ENCODE measurements around the gene KLK7.

Gene KLK7

GRCh38 chr19:51007488-51007887 is 23.8 kb upstream of the KLK7 start:
- H2AFZ ChIP-seq (ENCODE audit: low read depth, low read length), result no peak overlapping the region
- no peak overlapping the region for H3K27ac ChIP-seq (ENCODE audit: low read length)
- DNase-seq (no peak), ATAC-seq (ENCODE audit: insufficient read depth, low read depth) (no peak)
- H3K79me2 ChIP-seq (ENCODE audit: insufficient read depth, low read length), result no peaks in the 10 kb centered on the region
- no peak overlapping the region for H3K4me2 ChIP-seq (ENCODE audit: insufficient read depth, low read length)
- H3K36me3 ChIP-seq (ENCODE audit: insufficient read depth, low read length), result no peaks in the 10 kb centered on the region
- H3K4me1 ChIP-seq (ENCODE audit: insufficient read depth, low read length), result no peaks in the 10 kb centered on the region
- TF ChIP-seq EZH2 (IDR thresholded peaks at IDR 0.05; ENCODE audit: borderline replicate concordance, low read depth, low read length, severe bottlenecking), result no peak
- TF ChIP-seq, protein P1, sequence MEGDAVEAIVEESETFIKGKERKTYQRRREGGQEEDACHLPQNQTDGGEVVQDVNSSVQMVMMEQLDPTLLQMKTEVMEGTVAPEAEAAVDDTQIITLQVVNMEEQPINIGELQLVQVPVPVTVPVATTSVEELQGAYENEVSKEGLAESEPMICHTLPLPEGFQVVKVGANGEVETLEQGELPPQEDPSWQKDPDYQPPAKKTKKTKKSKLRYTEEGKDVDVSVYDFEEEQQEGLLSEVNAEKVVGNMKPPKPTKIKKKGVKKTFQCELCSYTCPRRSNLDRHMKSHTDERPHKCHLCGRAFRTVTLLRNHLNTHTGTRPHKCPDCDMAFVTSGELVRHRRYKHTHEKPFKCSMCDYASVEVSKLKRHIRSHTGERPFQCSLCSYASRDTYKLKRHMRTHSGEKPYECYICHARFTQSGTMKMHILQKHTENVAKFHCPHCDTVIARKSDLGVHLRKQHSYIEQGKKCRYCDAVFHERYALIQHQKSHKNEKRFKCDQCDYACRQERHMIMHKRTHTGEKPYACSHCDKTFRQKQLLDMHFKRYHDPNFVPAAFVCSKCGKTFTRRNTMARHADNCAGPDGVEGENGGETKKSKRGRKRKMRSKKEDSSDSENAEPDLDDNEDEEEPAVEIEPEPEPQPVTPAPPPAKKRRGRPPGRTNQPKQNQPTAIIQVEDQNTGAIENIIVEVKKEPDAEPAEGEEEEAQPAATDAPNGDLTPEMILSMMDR (IDR thresholded peaks at IDR 0.05; ENCODE audit: borderline replicate concordance, extremely low read depth, low read length, poor library complexity, severe bottlenecking), result no peak
- H4K20me1 ChIP-seq (ENCODE audit: insufficient read depth, low read length), result no peaks in the 10 kb centered on the region
- H3K9ac ChIP-seq (ENCODE audit: low read depth, low read length), result no peak overlapping the region
- no peak overlapping the region for H3K4me3 ChIP-seq (ENCODE audit: low read depth in 1 of 2, low read length in 2 of 2)
- H3K27me3 ChIP-seq (ENCODE audit: insufficient read depth, low read length, poor library complexity), result no peaks in the 10 kb centered on the region
- H3K9me3 ChIP-seq (ENCODE audit: insufficient read depth, low read length, severe bottlenecking), result no peaks in the 10 kb centered on the region

- H3K4me3 ChIP-seq (ENCODE audit: low read depth in 1 of 2, low read length in 2 of 2), result no peak overlapping the region
- H3K27me3 ChIP-seq (ENCODE audit: insufficient read depth, low read length, poor library complexity), result no peaks in the 10 kb centered on the region
- H3K9ac ChIP-seq (ENCODE audit: low read depth, low read length), result no peak overlapping the region
- H3K4me1 ChIP-seq (ENCODE audit: insufficient read depth, low read length), result no peaks in the 10 kb centered on the region
- no peaks in the 10 kb centered on the region for H4K20me1 ChIP-seq (ENCODE audit: insufficient read depth, low read length)
- no peak overlapping the region for H2AFZ ChIP-seq (ENCODE audit: low read depth, low read length)
- H3K27ac ChIP-seq (ENCODE audit: low read length), result no peak overlapping the region
- TF ChIP-seq EZH2 (IDR thresholded peaks at IDR 0.05; ENCODE audit: borderline replicate concordance, low read depth, low read length, severe bottlenecking), result no peak
- TF ChIP-seq, protein P1 (IDR thresholded peaks at IDR 0.05; ENCODE audit: borderline replicate concordance, extremely low read depth, low read length, poor library complexity, severe bottlenecking), result no peak
- ATAC-seq (ENCODE audit: insufficient read depth, low read depth) (no peak), DNase-seq (no peak)
- no peaks in the 10 kb centered on the region for H3K79me2 ChIP-seq (ENCODE audit: insufficient read depth, low read length)
- no peaks in the 10 kb centered on the region for H3K36me3 ChIP-seq (ENCODE audit: insufficient read depth, low read length)
- H3K4me2 ChIP-seq (ENCODE audit: insufficient read depth, low read length), result no peak overlapping the region
- no peaks in the 10 kb centered on the region for H3K9me3 ChIP-seq (ENCODE audit: insufficient read depth, low read length, severe bottlenecking)
Observed at GRCh38 chr19:51006406-51006805, 22.7 kb upstream of the KLK7 start.

- Histone ChIP-seq H3K9ac (ENCODE audit: low read depth, low read length) (no peak overlapping the region), H3K4me2 (ENCODE audit: insufficient read depth, low read length) (no peak overlapping the region), H4K20me1 (ENCODE audit: insufficient read depth, low read length) (no peaks in the 10 kb centered on the region), H3K36me3 (ENCODE audit: insufficient read depth, low read length) (no peaks in the 10 kb centered on the region), H3K27ac (ENCODE audit: low read length) (no peak overlapping the region), H3K9me3 (ENCODE audit: insufficient read depth, low read length, severe bottlenecking) (no peaks in the 10 kb centered on the region), H3K4me1 (ENCODE audit: insufficient read depth, low read length) (no peaks in the 10 kb centered on the region), H3K4me3 (ENCODE audit: low read depth in 1 of 2, low read length in 2 of 2) (no peak overlapping the region), H3K27me3 (ENCODE audit: insufficient read depth, low read length, poor library complexity) (no peaks in the 10 kb centered on the region), H3K79me2 (ENCODE audit: insufficient read depth, low read length) (no peaks in the 10 kb centered on the region), H2AFZ (ENCODE audit: low read depth, low read length) (no peak overlapping the region)
- DNase-seq (no peak), ATAC-seq (ENCODE audit: insufficient read depth, low read depth) (no peak)
- TF ChIP-seq, protein P1 (IDR thresholded peaks at IDR 0.05; ENCODE audit: borderline replicate concordance, extremely low read depth, low read length, poor library complexity, severe bottlenecking), result no peak
- no peak for TF ChIP-seq EZH2 (IDR thresholded peaks at IDR 0.05; ENCODE audit: borderline replicate concordance, low read depth, low read length, severe bottlenecking)
Observed at GRCh38 chr19:51005248-51005647, 21.5 kb upstream of the KLK7 start.

DNA sequence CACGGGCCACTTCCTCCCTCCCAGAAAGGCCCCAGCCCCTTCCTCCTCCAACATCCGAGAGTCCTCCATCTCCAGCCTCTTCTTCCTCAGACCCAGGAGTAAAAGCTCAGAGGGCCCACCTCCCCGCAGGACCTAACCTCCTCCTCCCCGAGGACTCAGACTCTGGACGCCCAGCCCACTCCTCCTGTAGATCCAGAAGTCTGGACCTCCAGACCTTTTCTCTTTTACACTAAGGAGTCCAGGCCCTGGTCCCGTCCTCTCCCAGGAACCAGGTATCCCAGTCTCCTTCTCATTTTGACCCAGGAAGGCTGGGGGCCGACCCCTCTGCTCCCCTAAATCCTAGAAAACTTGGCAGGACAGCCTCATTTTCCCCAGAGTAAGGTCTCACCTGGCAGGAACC is 19.6 kb upstream of the KLK7 start:
- 0 out of 2 replicates have a peak, but pooled peaks cover 2% of the 10 kb centered on the region for H4K20me1 ChIP-seq (ENCODE audit: insufficient read depth, low read length)
- DNase-seq, result no peak
- no peak overlapping the region for H2AFZ ChIP-seq (ENCODE audit: low read depth, low read length)
- no peaks in the 10 kb centered on the region for H3K9me3 ChIP-seq (ENCODE audit: insufficient read depth, low read length, severe bottlenecking)
- ATAC-seq (ENCODE audit: insufficient read depth, low read depth), result no peak
- no peak overlapping the region for H3K4me2 ChIP-seq (ENCODE audit: insufficient read depth, low read length)
- no peaks in the 10 kb centered on the region for H3K79me2 ChIP-seq (ENCODE audit: insufficient read depth, low read length)
- no peaks in the 10 kb centered on the region for H3K27me3 ChIP-seq (ENCODE audit: insufficient read depth, low read length, poor library complexity)
- H3K36me3 ChIP-seq (ENCODE audit: insufficient read depth, low read length), result no peaks in the 10 kb centered on the region
- H3K4me3 ChIP-seq (ENCODE audit: low read depth in 1 of 2, low read length in 2 of 2), result no peak overlapping the region
- no peaks in the 10 kb centered on the region for H3K4me1 ChIP-seq (ENCODE audit: insufficient read depth, low read length)
- H3K9ac ChIP-seq (ENCODE audit: low read depth, low read length), result no peak overlapping the region
- no peak overlapping the region for H3K27ac ChIP-seq (ENCODE audit: low read length)
- TF ChIP-seq, protein P1 (IDR thresholded peaks at IDR 0.05; ENCODE audit: borderline replicate concordance, extremely low read depth, low read length, poor library complexity, severe bottlenecking), result no peak
- no peak for TF ChIP-seq EZH2 (IDR thresholded peaks at IDR 0.05; ENCODE audit: borderline replicate concordance, low read depth, low read length, severe bottlenecking)

All from DND-41 (cell line).